ENCODE measurements around the gene ZBTB7A. TPM values are rescaled to one million over a fixed set of nuclear protein-coding genes. Genes with fewer than 3 reads are reported as not detected.

ZBTB7A gene
- total and polyA plus RNA-seq, 10 of the 15 experiments (the other 5 are each of a cell fraction or from before 2014, with no cell fraction given) = 0.26 to 42.4 (median 4.5) TPM

- intact Hi-C loops (cut with micrococcal nuclease; ENCODE audit: unreplicated experiment) (no loop called here), in situ Hi-C loops (cut with MboI) (no loop called here)
- ChIA-PET CTCF (no interaction called here), RAD21 (ENCODE audit: unreplicated experiment) (no interaction called here), POLR2A (interaction anchor here (0.5 kb wide), 1 partner anchor 52 kb away, joined by 6 read pairs; no protein-coding TSS in a partner anchor), SMC1A (ENCODE audit: uncharacterized antibody, unreplicated experiment) (no interaction called here)
- peaks cover 3% of the 10 kb centered on the region; the same call in 1 of the 2 replicates for H3K4me1 ChIP-seq (ENCODE audit: control insufficient read depth, insufficient read depth, low read length)
- no peaks in the 10 kb centered on the region for H3K9me3 ChIP-seq (replicated peaks; ENCODE audit: control insufficient read depth, insufficient read depth, low read length)
- H3K4me2 ChIP-seq (ENCODE audit: control insufficient read depth, insufficient read depth) = peak overlapping the region; percentile 27
- H2AFZ ChIP-seq (ENCODE audit: control insufficient read depth, low read depth, low read length) = no peak overlapping the region
- no peak overlapping the region for H3K9ac ChIP-seq (ENCODE audit: control insufficient read depth, insufficient read depth, low read length)
- no TSS peak for BruUV-seq (replicated peaks)
- no peak for DNase-seq (ENCODE audit: low read depth, low spot score)
- H3K27me3 ChIP-seq (replicated peaks in 1 of 2; ENCODE audit: control insufficient read depth in 2 of 2, insufficient read depth in 2 of 2, low read length in 1 of 2) = no peaks in the 10 kb centered on the region
- H3K4me3 ChIP-seq = no peak overlapping the region
- no peak for TF ChIP-seq MTA2 (IDR thresholded peaks at IDR 0.05; ENCODE audit: low read depth)
- TF ChIP-seq CHD2 (IDR thresholded peaks at IDR 0.05; ENCODE audit: borderline replicate concordance, low read depth, low read length) = no peak
- TF ChIP-seq, protein P1, sequence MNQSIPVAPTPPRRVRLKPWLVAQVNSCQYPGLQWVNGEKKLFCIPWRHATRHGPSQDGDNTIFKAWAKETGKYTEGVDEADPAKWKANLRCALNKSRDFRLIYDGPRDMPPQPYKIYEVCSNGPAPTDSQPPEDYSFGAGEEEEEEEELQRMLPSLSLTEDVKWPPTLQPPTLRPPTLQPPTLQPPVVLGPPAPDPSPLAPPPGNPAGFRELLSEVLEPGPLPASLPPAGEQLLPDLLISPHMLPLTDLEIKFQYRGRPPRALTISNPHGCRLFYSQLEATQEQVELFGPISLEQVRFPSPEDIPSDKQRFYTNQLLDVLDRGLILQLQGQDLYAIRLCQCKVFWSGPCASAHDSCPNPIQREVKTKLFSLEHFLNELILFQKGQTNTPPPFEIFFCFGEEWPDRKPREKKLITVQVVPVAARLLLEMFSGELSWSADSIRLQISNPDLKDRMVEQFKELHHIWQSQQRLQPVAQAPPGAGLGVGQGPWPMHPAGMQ (IDR thresholded peaks at IDR 0.05; ENCODE audit: borderline replicate concordance) = no peak
- no peak for TF ChIP-seq NFXL1 (IDR thresholded peaks at IDR 0.05; ENCODE audit: borderline replicate concordance)
- TF ChIP-seq, protein P2, sequence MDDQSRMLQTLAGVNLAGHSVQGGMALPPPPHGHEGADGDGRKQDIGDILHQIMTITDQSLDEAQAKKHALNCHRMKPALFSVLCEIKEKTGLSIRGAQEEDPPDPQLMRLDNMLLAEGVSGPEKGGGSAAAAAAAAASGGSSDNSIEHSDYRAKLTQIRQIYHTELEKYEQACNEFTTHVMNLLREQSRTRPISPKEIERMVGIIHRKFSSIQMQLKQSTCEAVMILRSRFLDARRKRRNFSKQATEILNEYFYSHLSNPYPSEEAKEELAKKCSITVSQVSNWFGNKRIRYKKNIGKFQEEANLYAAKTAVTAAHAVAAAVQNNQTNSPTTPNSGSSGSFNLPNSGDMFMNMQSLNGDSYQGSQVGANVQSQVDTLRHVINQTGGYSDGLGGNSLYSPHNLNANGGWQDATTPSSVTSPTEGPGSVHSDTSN (IDR thresholded peaks at IDR 0.05; ENCODE audit: insufficient replicate concordance, low read depth, low read length) = peak; percentile 41
- TF ChIP-seq, protein P3, sequence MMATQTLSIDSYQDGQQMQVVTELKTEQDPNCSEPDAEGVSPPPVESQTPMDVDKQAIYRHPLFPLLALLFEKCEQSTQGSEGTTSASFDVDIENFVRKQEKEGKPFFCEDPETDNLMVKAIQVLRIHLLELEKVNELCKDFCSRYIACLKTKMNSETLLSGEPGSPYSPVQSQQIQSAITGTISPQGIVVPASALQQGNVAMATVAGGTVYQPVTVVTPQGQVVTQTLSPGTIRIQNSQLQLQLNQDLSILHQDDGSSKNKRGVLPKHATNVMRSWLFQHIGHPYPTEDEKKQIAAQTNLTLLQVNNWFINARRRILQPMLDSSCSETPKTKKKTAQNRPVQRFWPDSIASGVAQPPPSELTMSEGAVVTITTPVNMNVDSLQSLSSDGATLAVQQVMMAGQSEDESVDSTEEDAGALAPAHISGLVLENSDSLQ (IDR thresholded peaks at IDR 0.05) = no peak
- no peak for TF ChIP-seq MTA3 (IDR thresholded peaks at IDR 0.05; ENCODE audit: borderline replicate concordance, low read length)
- 12% methylated on average over 13 of the region's 13 CpGs for WGBS (ENCODE audit: insufficient coverage, insufficient replicate concordance, low lambda C conversion rate, missing lambda C conversion rate)
- H3K36me3 ChIP-seq (ENCODE audit: control insufficient read depth in 2 of 2, insufficient read depth in 2 of 2, low read length in 1 of 2) = peaks cover 27 to 52% of the 10 kb centered on the region in 2 experiments
- ATAC-seq = peak; percentile 13; the same call in 1 of the 3 replicates
- H4K20me1 ChIP-seq (ENCODE audit: control insufficient read depth, insufficient read depth) = peaks cover 13% of the 10 kb centered on the region; the same call in 1 of the 2 replicates
- H3K27ac ChIP-seq (ENCODE audit: control insufficient read depth, insufficient read depth) = no peak overlapping the region
- FAIRE-seq = no peak
- peaks cover 56% of the 10 kb centered on the region for H3K79me2 ChIP-seq (ENCODE audit: control insufficient read depth, insufficient read depth, low read length)
These were observed 13.7 kb downstream of the ZBTB7A start for GRCh38 chr19:4052993-4053422.

Data from GM12878 (cell line).